Adrenal gland (tissue), 12 donors: Measurements from ENCODE around the gene MTHFD1L. TPM values are rescaled to one million over a fixed set of nuclear protein-coding genes. Genes with fewer than 3 reads are reported as not detected.
A peak's percentile ranks its signal among the peaks of the same experiment; 100 is the strongest.
"Not testable (repeated sequence)": the region's sequence is repeated elsewhere in the genome, so short reads cannot be mapped to it uniquely, and the experiment has no call there.

ENCODE experiments used
- DNase-seq, 7 donors: peaks; one replicate each; pipeline ENCODE4 v3.0.0-alpha.2; 2019 to 2020
- H3K27ac ChIP-seq, 5 donors: fragments of 200-600 bp; sonication (generic) in 4 of 5; 1 replicate in 3 of 5; 2 replicates in 2 of 5; pipeline versions ENCODE4 v1.5.1 to v1.8.0; 2016 to 2020; ENCODE audit warnings: mild to moderate bottlenecking in 1 of 5
- H3K27me3 ChIP-seq: fragments of 200-600 bp; 2 replicates; pipeline ENCODE4 v1.8.0; 2021
- H3K36me3 ChIP-seq, 2 donors: fragments of 200-600 bp; replicated peaks in 1 of 2; 1 replicate in 1 of 2; 2 replicates in 1 of 2; pipeline versions ENCODE4 v1.5.1 to v1.8.0; 2018 to 2022
- H3K4me1 ChIP-seq, 2 donors: fragments of 200-600 bp; replicated peaks in 1 of 2; 1 replicate in 1 of 2; 2 replicates in 1 of 2; pipeline versions ENCODE4 v1.5.1 to v1.8.0; 2018 to 2021
- H3K4me3 ChIP-seq, 4 donors: fragments of 200-600 bp; sonication (generic) in 3 of 4; one replicate each; pipeline ENCODE4 v1.5.1; 2016 to 2018
- H3K9me3 ChIP-seq, 3 donors: fragments of 200-600 bp; sonication (generic) in 1 of 3; replicated peaks in 1 of 3; 1 replicate in 2 of 3; 2 replicates in 1 of 3; pipeline versions ENCODE4 v1.5.1 to v1.8.0; 2016 to 2021
- CTCF ChIP-seq, 6 experiments: fragments of 450-650 bp in 4 of 6; fragments of 200-600 bp in 2 of 6; sonication (generic) in 1 of 6; IDR thresholded peaks; 1 replicate in 5 of 6; 2 replicates in 1 of 6; pipeline versions ENCODE4 v1.5.1 to v1.8.0; 2016 to 2021; ENCODE audit warnings: antibody characterized with exemption in 6 of 6, mild to moderate bottlenecking in 2 of 6, moderate library complexity in 1 of 6
- POLR2A ChIP-seq, 2 donors: fragments of 450-650 bp; IDR thresholded peaks; one replicate each; pipeline ENCODE4 v1.6.1; 2017; ENCODE audit warnings: antibody characterized with exemption in 2 of 2, mild to moderate bottlenecking in 2 of 2, moderate library complexity in 1 of 2
- WGBS, 4 donors: extraction: QIAGEN DNeasy Blood & Tissue Kit in 2 of 4; methylation state at CpG; one replicate each; pipeline versions ENCODE4 v1.1.5 to v1.1.7; 2013 to 2017; 5-methylcytosine and 5-hydroxymethylcytosine counted together
- intact Hi-C, 2 donors: fragments of 100-400 bp; cut with DNase I; formaldehyde crosslinking; loops; one replicate each; pipeline versions ENCODE4 v1.14.1 to v1.15.0; 2022 to 2023
- polyA plus RNA-seq, 3 donors: library from polyadenylated mRNA; stranded (reverse); fragments of 200-250 nt in 2 of 3; fragments of 350-450 nt in 1 of 3; fragmentation: Illumina TruSeq in 1 of 3; extraction: RNeasy Lipid Tissue Mini Kit (QIAGEN cat#74804) in 1 of 3; gene quantifications; one replicate each; pipeline ENCODE4 v1.2.3, GENCODE V29; 2013 to 2014
- total RNA-seq, 9 donors: library from RNA; depleted of rRNA in 4 of 9; stranded (reverse); fragments of >200 nt in 4 of 9; fragments of 120-200 nt in 1 of 9; fragmentation: NEBNext Ultra II Directional in 1 of 9; extraction: Animal tissue kit (Norgen Biotek cat#: 25700) in 1 of 9; gene quantifications; one replicate each; pipeline versions ENCODE4 v1.1.0 to v1.2.4, GENCODE V29; 2013 to 2023
- donor health status: healthy with polysubstance abuse.
- donor health status: Bipolar disorder and iron deficiency.
- donor health status: DM: yes; HTN: yes; CAD: no.
- donor health status: DM: no; HTN: no; CAD: no.
- donor health status: DM: no; HTN: no; CAD: no.
- donor health status: DM: yes; HTN: yes; CAD: no.

Gene MTHFD1L
- total and polyA plus RNA-seq, 12 donors = 8.5 to 28.8 (median 18.1) TPM

GRCh38 chr6:151082079-151082478, 216.6 kb downstream of the MTHFD1L start:
- Histone ChIP-seq H3K4me3 (no peak overlapping the region), H3K36me3 (no peaks in the 10 kb centered on the region), H3K27me3 (no peaks in the 10 kb centered on the region), H3K4me1 (no peaks in the 10 kb centered on the region), H3K27ac (no peak overlapping the region), H3K9me3 (no peaks in the 10 kb centered on the region)
- no peak for TF ChIP-seq POLR2A (IDR thresholded peaks at IDR 0.05)
- no peak for TF ChIP-seq CTCF (IDR thresholded peaks at IDR 0.05)
- intact Hi-C loops = no loop called here
- no peak for DNase-seq
- WGBS, 4 donors = 87 to 95% (median 94%) methylated on average over 6 of the region's 6 CpGs

GRCh38 chr6:151084275-151084674, 218.8 kb downstream of the MTHFD1L start:
- Histone ChIP-seq H3K4me1 (no peaks in the 10 kb centered on the region), H3K9me3 (no peaks in the 10 kb centered on the region), H3K36me3 (no peaks in the 10 kb centered on the region), H3K27ac (no peak overlapping the region), H3K27me3 (no peaks in the 10 kb centered on the region), H3K4me3 (no peak overlapping the region)
- no peak for DNase-seq
- no peak for TF ChIP-seq CTCF (IDR thresholded peaks at IDR 0.05)
- intact Hi-C loops = no loop called here
- 94 to 99% (median 96%) methylated on average over 10 of the region's 10 CpGs for WGBS, 4 donors

- H3K4me3 ChIP-seq, intact Hi-C loops, H3K9me3 ChIP-seq, H3K4me1 ChIP-seq, H3K36me3 ChIP-seq, H3K27me3 ChIP-seq, DNase-seq: not testable (repeated sequence)
- 90 to 98% (median 95%) methylated on average over 8 of the region's 8 CpGs for WGBS, 4 donors
- peak overlapping the region in 1 of 5 donors; percentile 11 for H3K27ac ChIP-seq
Measured at GRCh38 chr6:151087055-151087454, 221.6 kb downstream of the MTHFD1L start.

- no peaks in the 10 kb centered on the region for H3K36me3 ChIP-seq
- no peaks in the 10 kb centered on the region for H3K4me1 ChIP-seq
- no peak overlapping the region for H3K4me3 ChIP-seq
- H3K9me3 ChIP-seq = no peaks in the 10 kb centered on the region
- WGBS, 4 donors = 65 to 80% (median 72%) methylated on average over 16 of the region's 16 CpGs
- H3K27me3 ChIP-seq = no peaks in the 10 kb centered on the region
- DNase-seq = peak in 6 of 7 donors; percentile 30 to 73 (median 33)
- TF ChIP-seq POLR2A (IDR thresholded peaks at IDR 0.05) (no peak), CTCF (IDR thresholded peaks at IDR 0.05) (no peak)
- intact Hi-C loops = no loop called here
- H3K27ac ChIP-seq = peak overlapping the region in 2 of 5 donors; percentile 11 to 38
Measured at GRCh38 chr6:151087861-151088598, 222.5 kb downstream of the MTHFD1L start.

- H3K36me3 ChIP-seq = no peaks in the 10 kb centered on the region
- peak in 1 of 7 donors; percentile 42 for DNase-seq
- no peak overlapping the region for H3K4me3 ChIP-seq
- TF ChIP-seq CTCF (IDR thresholded peaks at IDR 0.05) (no peak), POLR2A (IDR thresholded peaks at IDR 0.05) (no peak)
- intact Hi-C loops = no loop called here
- H3K9me3 ChIP-seq = no peaks in the 10 kb centered on the region
- H3K27ac ChIP-seq = peak overlapping the region in 2 of 5 donors; percentile 38 to 45
- H3K4me1 ChIP-seq = no peaks in the 10 kb centered on the region
- 96 to 98% (median 97%) methylated on average over 9 to 11 of the region's 11 CpGs for WGBS, 4 donors
- H3K27me3 ChIP-seq = no peaks in the 10 kb centered on the region
Measured at GRCh38 chr6:151088599-151088935, 223.1 kb downstream of the MTHFD1L start.
